Measurements from ENCODE around the gene GMIP.

GRCh38 chr19:19652482-19653295, 9.2 kb upstream of the GMIP start:
- TF ChIP-seq CTCF (IDR thresholded peaks at IDR 0.05; ENCODE audit: insufficient read depth, low read length) (no peak), REST (IDR thresholded peaks at IDR 0.05; ENCODE audit: insufficient replicate concordance, low read depth) (no peak), POLR2AphosphoS5 (IDR thresholded peaks at IDR 0.05; ENCODE audit: low read depth) (0 out of 2 replicates have a peak, but pooled peaks have one; percentile 9)

Measured in HL-60 (cell line).